Stomach (tissue), 9 donors: Measurements from ENCODE around the gene HSPG2. TPM values are rescaled to one million over a fixed set of nuclear protein-coding genes. Genes with fewer than 3 reads are reported as not detected.

Experiments used
- DNase-seq, 2 donors: peaks; one replicate each; pipeline versions ENCODE4 v3.0.0 to v3.0.0-alpha.2; 2013 to 2019
- H3K27ac ChIP-seq, 5 donors: fragments of 200-600 bp in 4 of 5; sonication (generic) in 4 of 5; one replicate each; pipeline ENCODE4 v1.5.1; 2013 to 2019; ENCODE audit warnings: mild to moderate bottlenecking in 1 of 5, moderate library complexity in 1 of 5
- H3K27me3 ChIP-seq, 3 donors: fragments of 200-600 bp; sonication (generic); one replicate each; pipeline ENCODE4 v1.5.1; 2017 to 2019; ENCODE audit warnings: mixed run types in 1 of 3
- H3K36me3 ChIP-seq, 4 donors: fragments of 200-600 bp; sonication (generic); 1 replicate in 3 of 4; 2 replicates in 1 of 4; pipeline ENCODE4 v1.5.1; 2016 to 2019
- H3K4me1 ChIP-seq, 4 donors: fragments of 200-600 bp; sonication (generic); one replicate each; pipeline ENCODE4 v1.5.1; 2016 to 2019
- H3K4me3 ChIP-seq, 4 donors: fragments of 200-600 bp; sonication (generic) in 3 of 4; one replicate each; pipeline ENCODE4 v1.5.1; 2016 to 2019; ENCODE audit warnings: mild to moderate bottlenecking in 1 of 4
- H3K9me3 ChIP-seq, 4 donors: fragments of 200-600 bp; sonication (generic); one replicate each; pipeline ENCODE4 v1.5.1; 2016 to 2019
- CTCF ChIP-seq, 7 experiments: fragments of 450-650 bp in 4 of 7; fragments of 200-600 bp in 3 of 7; sonication (generic) in 3 of 7; IDR thresholded peaks; one replicate each; pipeline ENCODE4 v1.5.1; 2016 to 2019; ENCODE audit warnings: antibody characterized with exemption in 7 of 7, control low read depth in 2 of 7, mild to moderate bottlenecking in 1 of 7
- EP300 ChIP-seq: sonication (generic); formaldehyde crosslinking; IDR thresholded peaks from one replicate; pipeline ENCODE4 v1.6.1; 2017; ENCODE audit warnings: antibody characterized with exemption
- POLR2A ChIP-seq, 4 donors: fragments of 450-650 bp; IDR thresholded peaks; one replicate each; pipeline ENCODE4 v1.6.1; 2016; ENCODE audit warnings: antibody characterized with exemption in 4 of 4, control low read depth in 2 of 4, mild to moderate bottlenecking in 1 of 4, moderate library complexity in 1 of 4
- POLR2AphosphoS5 ChIP-seq, 3 donors: sonication (generic); formaldehyde crosslinking; IDR thresholded peaks; one replicate each; pipeline ENCODE4 v1.6.1; 2016; ENCODE audit warnings: antibody characterized with exemption in 3 of 3
- WGBS, 5 donors: extraction: QIAGEN DNeasy Blood & Tissue Kit in 3 of 5; methylation state at CpG; one replicate each; pipeline versions ENCODE4 v1.1.5 to v1.1.7; 2013 to 2018; 5-methylcytosine and 5-hydroxymethylcytosine counted together
- intact Hi-C: fragments of 100-400 bp; cut with DNase I; formaldehyde crosslinking; loops from one replicate; pipeline ENCODE4 v1.15.1; 2023; ENCODE audit warnings: low total_unique reads
- polyA plus RNA-seq, 3 donors: library from polyadenylated mRNA; stranded (reverse); fragments of 200-250 nt; gene quantifications; one replicate each; pipeline ENCODE4 v1.2.3, GENCODE V29; 2013
- total RNA-seq, 5 donors: library from RNA; depleted of rRNA; stranded (reverse); fragments of >200 nt; gene quantifications; one replicate each; pipeline versions ENCODE4 v1.1.0 to v1.2.3, GENCODE V29; 2014 to 2016
- donor health status: healthy with polysubstance abuse.
- donor health status: Bipolar disorder and iron deficiency.
- donor health status: healthy.

Gene HSPG2
- total and polyA plus RNA-seq, 8 donors, result 21.7 to 504 (median 133) TPM

DNA sequence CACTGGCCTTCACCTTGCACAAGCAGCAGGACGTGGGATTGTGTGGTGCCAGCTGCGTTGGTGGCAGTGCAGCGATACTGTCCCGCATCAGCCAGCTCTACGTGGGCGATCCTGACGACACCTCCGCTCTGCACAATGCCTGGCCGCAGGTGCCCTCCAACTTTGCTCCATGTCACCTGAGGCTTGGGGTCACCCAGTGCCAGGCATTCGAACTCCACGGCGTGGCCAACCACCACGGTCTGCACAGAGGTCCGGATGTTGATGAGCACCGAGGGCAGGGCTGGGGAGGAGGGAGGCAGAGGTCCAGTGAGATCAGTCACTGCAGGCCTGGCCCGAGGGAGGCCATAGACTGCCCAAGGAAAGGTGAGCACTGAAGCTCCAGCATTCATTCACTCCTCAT lies 102.4 kb downstream of the HSPG2 start:
- H3K36me3 ChIP-seq, result peaks cover 96 to 100% (median 100%) of the 10 kb centered on the region in 4 donors

GRCh38 chr1:21834094-21834493 lies 103.0 kb downstream of the HSPG2 start:
- 93 to 100% (median 100%) methylated on average over 1 of the region's 1 CpG for WGBS, 5 donors
- no peaks in the 10 kb centered on the region for H3K4me1 ChIP-seq
- no peaks in the 10 kb centered on the region for H3K27me3 ChIP-seq
- H3K27ac ChIP-seq, result no peak overlapping the region
- intact Hi-C loops, result no loop called here
- H3K4me3 ChIP-seq, result no peak overlapping the region
- DNase-seq, result no peak
- peaks cover 96 to 100% (median 100%) of the 10 kb centered on the region in 4 donors for H3K36me3 ChIP-seq
- no peak for TF ChIP-seq CTCF (IDR thresholded peaks at IDR 0.05)
- H3K9me3 ChIP-seq, result peaks cover 0 to 10% (median 3%) of the 10 kb centered on the region in 4 donors

More for the DNA sequence above, 102.4 kb downstream of the HSPG2 start:
- H3K4me1 ChIP-seq, result no peaks in the 10 kb centered on the region
- H3K4me3 ChIP-seq, result no peak overlapping the region
- intact Hi-C loops, result no loop called here
- H3K9me3 ChIP-seq, result peaks cover 0 to 10% (median 3%) of the 10 kb centered on the region in 4 donors
- no peaks in the 10 kb centered on the region for H3K27me3 ChIP-seq
- no peak for DNase-seq
- H3K27ac ChIP-seq, result no peak overlapping the region
- WGBS, 5 donors, result 95 to 99% (median 96%) methylated on average over 12 to 16 of the region's 16 CpGs
- no peak for TF ChIP-seq EP300
- no peak for TF ChIP-seq POLR2AphosphoS5 (IDR thresholded peaks at IDR 0.05)
- TF ChIP-seq POLR2A (IDR thresholded peaks at IDR 0.05), result no peak
- no peak for TF ChIP-seq CTCF (IDR thresholded peaks at IDR 0.05)

DNA sequence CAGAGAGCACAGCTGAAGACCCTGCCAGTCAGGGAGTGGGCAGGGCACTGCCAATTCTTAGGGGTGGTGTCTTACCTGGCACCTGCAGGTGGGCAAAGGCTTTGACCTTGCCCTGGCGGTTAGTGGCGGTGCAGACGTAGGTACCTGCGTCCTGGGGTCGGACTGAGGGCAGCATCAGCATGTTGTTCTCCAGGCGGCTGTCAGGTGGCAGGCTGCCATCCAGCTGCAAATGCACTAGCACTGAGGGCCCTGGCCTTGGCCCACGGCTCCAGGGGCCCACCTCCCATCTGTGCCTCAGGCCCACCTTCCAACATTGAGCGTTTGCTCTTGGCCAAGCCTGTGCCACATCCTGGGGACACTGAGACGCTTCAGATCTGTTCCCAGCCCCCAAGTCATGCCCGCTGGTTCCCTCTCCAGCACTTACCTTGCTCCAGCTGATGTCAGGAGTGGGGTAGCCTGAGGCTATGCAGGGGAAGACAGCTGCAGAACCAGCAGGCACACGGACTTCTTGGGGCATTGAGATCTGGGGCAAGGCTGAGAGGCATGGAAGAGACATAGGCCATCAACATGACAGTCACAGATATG lies 103.6 kb downstream of the HSPG2 start:
- WGBS, 5 donors, result 76 to 84% (median 79%) methylated on average over 5 to 11 of the region's 11 CpGs
- peaks cover 96 to 100% (median 100%) of the 10 kb centered on the region in 4 donors for H3K36me3 ChIP-seq
- peaks cover 0 to 10% (median 3%) of the 10 kb centered on the region in 4 donors for H3K9me3 ChIP-seq
- no peaks in the 10 kb centered on the region for H3K27me3 ChIP-seq
- intact Hi-C loops, result no loop called here
- DNase-seq, result no peak
- H3K4me1 ChIP-seq, result no peaks in the 10 kb centered on the region
- no peak for TF ChIP-seq CTCF (IDR thresholded peaks at IDR 0.05)
- no peak for TF ChIP-seq POLR2A (IDR thresholded peaks at IDR 0.05)
- TF ChIP-seq POLR2AphosphoS5 (IDR thresholded peaks at IDR 0.05), result no peak
- no peak overlapping the region for H3K27ac ChIP-seq
- no peak overlapping the region for H3K4me3 ChIP-seq

GRCh38 chr1:21831454-21831970 lies 105.6 kb downstream of the HSPG2 start:
- H3K4me1 ChIP-seq, result no peaks in the 10 kb centered on the region
- no peak for DNase-seq
- peaks cover 97 to 100% (median 100%) of the 10 kb centered on the region in 4 donors for H3K36me3 ChIP-seq
- no peaks in the 10 kb centered on the region for H3K27me3 ChIP-seq
- WGBS, 5 donors, result 79 to 90% (median 89%) methylated on average over 8 to 14 of the region's 14 CpGs
- H3K9me3 ChIP-seq, result peaks cover 0 to 10% (median 3%) of the 10 kb centered on the region in 4 donors
- no peak for TF ChIP-seq CTCF (IDR thresholded peaks at IDR 0.05)
- no peak for TF ChIP-seq POLR2A (IDR thresholded peaks at IDR 0.05)
- no peak for TF ChIP-seq EP300
- TF ChIP-seq POLR2AphosphoS5 (IDR thresholded peaks at IDR 0.05), result no peak
- H3K4me3 ChIP-seq, result no peak overlapping the region
- intact Hi-C loops, result no loop called here
- H3K27ac ChIP-seq, result no peak overlapping the region
